Head of caudate nucleus (tissue), 42 donors: Measurements from ENCODE around the gene BUB3.

Experiments used
- DNase-seq, 42 donors: peaks; one replicate each; pipeline versions ENCODE4 v3.0.0 to v3.0.0-alpha.2; 2020 to 2021; ENCODE audit warnings: mixed read lengths in 7 of 42
- intact Hi-C: fragments of 100-400 bp; cut with DNase I; formaldehyde crosslinking; loops from one replicate; pipeline ENCODE4 v1.15.0; 2022

The BUB3 gene

GRCh38 chr10:123154092-123154710 is at the start of gene BUB3:
TSS of gene BUB3 (plus strand) at chr10:123154402. CDS start at chr10:123154918, 516 bp downstream.
- DNase-seq: peak; percentile 98 to 100 (median 99)
- intact Hi-C loops: loop anchor here (10.0 kb wide), 1 partner anchor 141 kb away; no protein-coding TSS in a partner anchor

- intact Hi-C loops: no loop called here
- DNase-seq: no peak
Measured at GRCh38 chr10:123109466-123109865, 44.7 kb upstream of the BUB3 start.

GRCh38 chr10:123117644-123118417 is 36.4 kb upstream of the BUB3 start:
- DNase-seq: peak in 36 of 42 donors; percentile 22 to 72 (median 46)
- intact Hi-C loops: no loop called here

GRCh38 chr10:123119081-123119480 is 35.1 kb upstream of the BUB3 start:
- no peak for DNase-seq
- intact Hi-C loops: no loop called here

GRCh38 chr10:123126246-123126645 is 28.0 kb upstream of the BUB3 start:
- DNase-seq: no peak
- intact Hi-C loops: no loop called here

- no peak for DNase-seq
- intact Hi-C loops: loop anchor here (5.0 kb wide), 2 partner anchors 253 to 433 kb away; no protein-coding TSS in a partner anchor
Measured at GRCh38 chr10:123129618-123130271, 24.5 kb upstream of the BUB3 start.

GRCh38 chr10:123132576-123133477 is 21.4 kb upstream of the BUB3 start:
- peak; percentile 80 to 95 (median 88) for DNase-seq
- intact Hi-C loops: loop anchor here (5.0 kb wide), 2 partner anchors 249 to 429 kb away; no protein-coding TSS in a partner anchor

GRCh38 chr10:123133541-123134342 is 20.5 kb upstream of the BUB3 start:
- intact Hi-C loops: loop anchor here (5.0 kb wide), 2 partner anchors 249 to 429 kb away; no protein-coding TSS in a partner anchor
- DNase-seq: no peak

GRCh38 chr10:123134343-123134914 is 19.8 kb upstream of the BUB3 start:
- intact Hi-C loops: loop anchor here (5.0 kb wide), 2 partner anchors 248 to 428 kb away; no protein-coding TSS in a partner anchor
- peak in 1 of 42 donors; percentile 5 for DNase-seq

- intact Hi-C loops: loop anchor here (5.0 kb wide), 2 partner anchors 247 to 427 kb away; no protein-coding TSS in a partner anchor
Measured at GRCh38 chr10:123134915-123135414, 19.2 kb upstream of the BUB3 start.

GRCh38 chr10:123135415-123136141 is 18.6 kb upstream of the BUB3 start, which contains the start of gene HMX3:
TSS of gene HMX3 (plus strand) at chr10:123135970. CDS start at chr10:123136051, 81 bp downstream.
- intact Hi-C loops: no loop called here
- peak in 2 of 42 donors; percentile 21 to 31 for DNase-seq

More at GRCh38 chr10:123134915-123135414, 19.2 kb upstream of the BUB3 start:
- DNase-seq: no peak

GRCh38 chr10:123136221-123136805 is 17.9 kb upstream of the BUB3 start:
- intact Hi-C loops: no loop called here
- DNase-seq: no peak

- DNase-seq: no peak
- intact Hi-C loops: no loop called here
Measured at GRCh38 chr10:123136806-123137642, 17.2 kb upstream of the BUB3 start.

GRCh38 chr10:123139165-123139520 is 15.1 kb upstream of the BUB3 start:
- no peak for DNase-seq
- intact Hi-C loops: no loop called here

- no peak for DNase-seq
- intact Hi-C loops: no loop called here
Measured at GRCh38 chr10:123139521-123140163, 14.6 kb upstream of the BUB3 start.
